ENCODE data around the gene FOXJ3. TPM values are rescaled to one million over a fixed set of nuclear protein-coding genes. Genes with fewer than 3 reads are reported as not detected.
A peak's percentile ranks its signal among the peaks of the same experiment; 100 is the strongest.

Gene FOXJ3
- total and polyA plus RNA-seq, 2 of the 13 experiments (the other 11 are each of a cell fraction or from before 2014, with no cell fraction given) = 16.6 to 48.5 TPM

DNA sequence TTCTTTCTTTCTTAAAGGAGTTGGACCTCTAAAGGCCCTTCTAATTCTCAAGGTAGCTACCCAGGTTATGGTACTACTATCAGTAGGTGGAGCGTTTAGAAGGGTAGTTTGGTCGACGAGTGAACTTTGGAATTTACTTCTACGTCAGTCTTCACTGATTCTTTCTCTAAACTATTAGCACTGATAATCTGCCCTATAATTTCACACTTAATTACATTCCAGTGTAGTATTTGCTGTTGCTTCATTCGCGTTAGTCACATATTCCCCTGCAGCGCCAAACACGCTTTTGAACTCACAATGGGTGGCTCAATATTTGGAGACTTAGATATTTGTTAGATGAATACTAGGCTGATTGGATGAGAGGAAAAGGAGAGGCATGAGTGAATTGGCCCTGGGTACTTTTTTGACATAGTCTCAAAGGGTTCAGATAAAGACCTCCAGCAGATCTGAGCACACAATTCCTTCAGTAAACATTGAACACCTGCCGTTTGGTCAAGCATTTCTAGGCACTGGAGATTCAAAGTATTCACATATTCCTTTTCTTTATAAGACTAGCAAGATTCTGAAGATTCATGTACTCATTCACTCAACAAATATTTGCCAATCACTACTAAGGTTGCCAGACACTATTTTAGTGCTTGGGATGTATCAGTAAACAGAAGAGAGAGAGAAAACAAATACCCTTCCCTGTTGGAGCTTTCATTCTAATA lies 929 bp upstream of the FOXJ3 start (continued):
- TF ChIP-seq, protein P1, sequence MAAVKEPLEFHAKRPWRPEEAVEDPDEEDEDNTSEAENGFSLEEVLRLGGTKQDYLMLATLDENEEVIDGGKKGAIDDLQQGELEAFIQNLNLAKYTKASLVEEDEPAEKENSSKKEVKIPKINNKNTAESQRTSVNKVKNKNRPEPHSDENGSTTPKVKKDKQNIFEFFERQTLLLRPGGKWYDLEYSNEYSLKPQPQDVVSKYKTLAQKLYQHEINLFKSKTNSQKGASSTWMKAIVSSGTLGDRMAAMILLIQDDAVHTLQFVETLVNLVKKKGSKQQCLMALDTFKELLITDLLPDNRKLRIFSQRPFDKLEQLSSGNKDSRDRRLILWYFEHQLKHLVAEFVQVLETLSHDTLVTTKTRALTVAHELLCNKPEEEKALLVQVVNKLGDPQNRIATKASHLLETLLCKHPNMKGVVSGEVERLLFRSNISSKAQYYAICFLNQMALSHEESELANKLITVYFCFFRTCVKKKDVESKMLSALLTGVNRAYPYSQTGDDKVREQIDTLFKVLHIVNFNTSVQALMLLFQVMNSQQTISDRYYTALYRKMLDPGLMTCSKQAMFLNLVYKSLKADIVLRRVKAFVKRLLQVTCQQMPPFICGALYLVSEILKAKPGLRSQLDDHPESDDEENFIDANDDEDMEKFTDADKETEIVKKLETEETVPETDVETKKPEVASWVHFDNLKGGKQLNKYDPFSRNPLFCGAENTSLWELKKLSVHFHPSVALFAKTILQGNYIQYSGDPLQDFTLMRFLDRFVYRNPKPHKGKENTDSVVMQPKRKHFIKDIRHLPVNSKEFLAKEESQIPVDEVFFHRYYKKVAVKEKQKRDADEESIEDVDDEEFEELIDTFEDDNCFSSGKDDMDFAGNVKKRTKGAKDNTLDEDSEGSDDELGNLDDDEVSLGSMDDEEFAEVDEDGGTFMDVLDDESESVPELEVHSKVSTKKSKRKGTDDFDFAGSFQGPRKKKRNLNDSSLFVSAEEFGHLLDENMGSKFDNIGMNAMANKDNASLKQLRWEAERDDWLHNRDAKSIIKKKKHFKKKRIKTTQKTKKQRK (IDR thresholded peaks at IDR 0.05; ENCODE audit: low read length) = no peak
- TF ChIP-seq HDAC6 (IDR thresholded peaks at IDR 0.05; ENCODE audit: low read depth, low read length) = no peak
- 0 out of 2 replicates have a peak, but pooled peaks have one; percentile 5 for TF ChIP-seq ZNF780A (CRISPR knock-in tag; IDR thresholded peaks at IDR 0.05)
- TF ChIP-seq, protein P2, sequence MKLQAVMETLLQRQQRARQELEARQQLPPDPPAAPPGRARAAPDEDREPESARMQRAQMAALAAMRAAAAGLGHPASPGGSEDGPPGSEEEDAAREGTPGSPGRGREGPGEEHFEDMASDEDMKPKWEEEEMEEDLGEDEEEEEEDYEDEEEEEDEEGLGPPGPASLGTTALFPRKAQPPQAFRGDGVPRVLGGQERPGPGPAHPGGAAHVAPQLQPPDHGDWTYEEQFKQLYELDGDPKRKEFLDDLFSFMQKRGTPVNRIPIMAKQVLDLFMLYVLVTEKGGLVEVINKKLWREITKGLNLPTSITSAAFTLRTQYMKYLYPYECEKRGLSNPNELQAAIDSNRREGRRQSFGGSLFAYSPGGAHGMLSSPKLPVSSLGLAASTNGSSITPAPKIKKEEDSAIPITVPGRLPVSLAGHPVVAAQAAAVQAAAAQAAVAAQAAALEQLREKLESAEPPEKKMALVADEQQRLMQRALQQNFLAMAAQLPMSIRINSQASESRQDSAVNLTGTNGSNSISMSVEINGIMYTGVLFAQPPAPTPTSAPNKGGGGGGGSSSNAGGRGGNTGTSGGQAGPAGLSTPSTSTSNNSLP (IDR thresholded peaks at IDR 0.05; ENCODE audit: low read depth, low read length) = peak; percentile 41; the same call in 1 of the 2 replicates
- TF ChIP-seq, protein P3, sequence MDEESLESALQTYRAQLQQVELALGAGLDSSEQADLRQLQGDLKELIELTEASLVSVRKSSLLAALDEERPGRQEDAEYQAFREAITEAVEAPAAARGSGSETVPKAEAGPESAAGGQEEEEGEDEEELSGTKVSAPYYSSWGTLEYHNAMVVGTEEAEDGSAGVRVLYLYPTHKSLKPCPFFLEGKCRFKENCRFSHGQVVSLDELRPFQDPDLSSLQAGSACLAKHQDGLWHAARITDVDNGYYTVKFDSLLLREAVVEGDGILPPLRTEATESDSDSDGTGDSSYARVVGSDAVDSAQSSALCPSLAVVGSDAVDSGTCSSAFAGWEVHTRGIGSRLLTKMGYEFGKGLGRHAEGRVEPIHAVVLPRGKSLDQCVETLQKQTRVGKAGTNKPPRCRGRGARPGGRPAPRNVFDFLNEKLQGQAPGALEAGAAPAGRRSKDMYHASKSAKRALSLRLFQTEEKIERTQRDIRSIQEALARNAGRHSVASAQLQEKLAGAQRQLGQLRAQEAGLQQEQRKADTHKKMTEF (CRISPR knock-in tag; IDR thresholded peaks at IDR 0.05) = no peak
- TF ChIP-seq TOPORS (CRISPR knock-in tag; IDR thresholded peaks at IDR 0.05) = no peak
- TF ChIP-seq CEBPB (IDR thresholded peaks at IDR 0.05; ENCODE audit: borderline replicate concordance, low read depth, low read length) = peak; percentile 53; the same call in 1 of the 2 replicates
- TF ChIP-seq ZNF510 (CRISPR knock-in tag; IDR thresholded peaks at IDR 0.05; ENCODE audit: low read depth) = peak; percentile 32; the same call in 1 of the 2 replicates
- no peak for TF ChIP-seq TBP (CRISPR knock-in tag; IDR thresholded peaks at IDR 0.05)
- TF ChIP-seq, protein P4, sequence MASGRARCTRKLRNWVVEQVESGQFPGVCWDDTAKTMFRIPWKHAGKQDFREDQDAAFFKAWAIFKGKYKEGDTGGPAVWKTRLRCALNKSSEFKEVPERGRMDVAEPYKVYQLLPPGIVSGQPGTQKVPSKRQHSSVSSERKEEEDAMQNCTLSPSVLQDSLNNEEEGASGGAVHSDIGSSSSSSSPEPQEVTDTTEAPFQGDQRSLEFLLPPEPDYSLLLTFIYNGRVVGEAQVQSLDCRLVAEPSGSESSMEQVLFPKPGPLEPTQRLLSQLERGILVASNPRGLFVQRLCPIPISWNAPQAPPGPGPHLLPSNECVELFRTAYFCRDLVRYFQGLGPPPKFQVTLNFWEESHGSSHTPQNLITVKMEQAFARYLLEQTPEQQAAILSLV (CRISPR knock-in tag; IDR thresholded peaks at IDR 0.05; ENCODE audit: borderline replicate concordance) = no peak
- no peak for TF ChIP-seq ETV6 (CRISPR knock-in tag; conservative IDR thresholded peaks at IDR 0.05)
- no peak for TF ChIP-seq MAFG (CRISPR knock-in tag; IDR thresholded peaks at IDR 0.05)
- no peak for TF ChIP-seq MBNL3 (CRISPR knock-in tag; conservative IDR thresholded peaks at IDR 0.05)
- TF ChIP-seq, protein P5, sequence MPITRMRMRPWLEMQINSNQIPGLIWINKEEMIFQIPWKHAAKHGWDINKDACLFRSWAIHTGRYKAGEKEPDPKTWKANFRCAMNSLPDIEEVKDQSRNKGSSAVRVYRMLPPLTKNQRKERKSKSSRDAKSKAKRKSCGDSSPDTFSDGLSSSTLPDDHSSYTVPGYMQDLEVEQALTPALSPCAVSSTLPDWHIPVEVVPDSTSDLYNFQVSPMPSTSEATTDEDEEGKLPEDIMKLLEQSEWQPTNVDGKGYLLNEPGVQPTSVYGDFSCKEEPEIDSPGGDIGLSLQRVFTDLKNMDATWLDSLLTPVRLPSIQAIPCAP (CRISPR knock-in tag; IDR thresholded peaks at IDR 0.05; ENCODE audit: low read depth) = no peak
- TF ChIP-seq MAZ (IDR thresholded peaks at IDR 0.05; ENCODE audit: borderline replicate concordance, low read depth, low read length) = no peak
- no peak for TF ChIP-seq MAZ (CRISPR knock-in tag; IDR thresholded peaks at IDR 0.05; ENCODE audit: low read depth)
- no peak for TF ChIP-seq BRCA1 (CRISPR knock-in tag; IDR thresholded peaks at IDR 0.05)
- TF ChIP-seq, protein P6, sequence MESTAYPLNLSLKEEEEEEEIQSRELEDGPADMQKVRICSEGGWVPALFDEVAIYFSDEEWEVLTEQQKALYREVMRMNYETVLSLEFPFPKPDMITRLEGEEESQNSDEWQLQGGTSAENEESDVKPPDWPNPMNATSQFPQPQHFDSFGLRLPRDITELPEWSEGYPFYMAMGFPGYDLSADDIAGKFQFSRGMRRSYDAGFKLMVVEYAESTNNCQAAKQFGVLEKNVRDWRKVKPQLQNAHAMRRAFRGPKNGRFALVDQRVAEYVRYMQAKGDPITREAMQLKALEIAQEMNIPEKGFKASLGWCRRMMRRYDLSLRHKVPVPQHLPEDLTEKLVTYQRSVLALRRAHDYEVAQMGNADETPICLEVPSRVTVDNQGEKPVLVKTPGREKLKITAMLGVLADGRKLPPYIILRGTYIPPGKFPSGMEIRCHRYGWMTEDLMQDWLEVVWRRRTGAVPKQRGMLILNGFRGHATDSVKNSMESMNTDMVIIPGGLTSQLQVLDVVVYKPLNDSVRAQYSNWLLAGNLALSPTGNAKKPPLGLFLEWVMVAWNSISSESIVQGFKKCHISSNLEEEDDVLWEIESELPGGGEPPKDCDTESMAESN (CRISPR knock-in tag; conservative IDR thresholded peaks at IDR 0.05) = no peak
- no peak for TF ChIP-seq HNRNPL (IDR thresholded peaks at IDR 0.05; ENCODE audit: low read depth, low read length)
